Neutrophil (primary cell): ENCODE measurements around the gene IGLON5.

Experiments
- H3K27ac ChIP-seq: fragments of 200-600 bp; sonication (generic); 2 replicates; pipeline ENCODE4 v1.5.1; 2016; ENCODE audit warnings: mild to moderate bottlenecking, moderate library complexity
- H3K27me3 ChIP-seq: fragments of 200-600 bp; sonication (generic); 2 replicates; pipeline ENCODE4 v1.6.0; 2016; ENCODE audit warnings: mild to moderate bottlenecking
- H3K36me3 ChIP-seq: fragments of 200-600 bp; sonication (generic); 2 replicates; pipeline ENCODE4 v1.5.1; 2017
- H3K4me1 ChIP-seq, 2 experiments: fragments of 200-600 bp in 1 of 2; sonication (generic) in 1 of 2; 1 replicate in 1 of 2; 2 replicates in 1 of 2; pipeline versions ENCODE4 v1.5.1 to v1.6.1; 2013 to 2016; ENCODE audit warnings: low read depth in 1 of 2, low read length in 1 of 2, mild to moderate bottlenecking in 1 of 2, moderate library complexity in 1 of 2; ENCODE audit not compliant: control insufficient read depth in 1 of 2, insufficient read depth in 1 of 2
- H3K4me3 ChIP-seq, 2 experiments: fragments of 200-600 bp in 1 of 2; sonication (generic) in 1 of 2; 1 replicate in 1 of 2; 2 replicates in 1 of 2; pipeline ENCODE4 v1.5.1; 2013 to 2016; ENCODE audit warnings: low read depth in 1 of 2, low read length in 1 of 2, mild to moderate bottlenecking in 1 of 2, moderate library complexity in 1 of 2
- H3K9me3 ChIP-seq: fragments of 200-600 bp; sonication (generic); 2 replicates; pipeline ENCODE4 v1.5.1; 2016
- CTCF ChIP-seq: fragments of 200-600 bp; sonication (generic); IDR thresholded peaks from 2 replicates; pipeline ENCODE4 v1.5.1; 2016; ENCODE audit warnings: antibody characterized with exemption

IGLON5 gene

DNA sequence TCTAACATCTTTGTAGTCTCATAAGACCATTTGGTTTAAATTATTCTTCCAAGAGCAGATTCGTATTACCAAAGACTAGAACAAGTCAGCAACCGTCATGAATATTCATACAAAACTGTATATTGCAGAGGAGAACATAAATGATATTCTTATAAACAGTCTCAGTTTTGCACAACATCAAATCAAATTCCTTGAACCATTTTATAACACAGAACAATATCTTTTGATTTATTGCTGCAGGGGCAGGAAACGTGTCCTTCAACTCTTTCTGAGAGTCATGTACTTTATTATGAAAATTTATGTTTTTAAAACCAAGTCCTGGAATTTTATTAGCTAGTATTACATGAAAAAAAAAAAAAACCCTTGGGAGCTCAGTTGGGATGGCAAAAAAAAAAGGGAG, 34.3 kb upstream of the IGLON5 start:
- no peaks in the 10 kb centered on the region for H3K9me3 ChIP-seq
- H3K36me3 ChIP-seq = no peaks in the 10 kb centered on the region
- H3K4me1 ChIP-seq = peaks cover 3 to 5% of the 10 kb centered on the region in 2 experiments
- peaks cover 36% of the 10 kb centered on the region for H3K27me3 ChIP-seq
- no peak overlapping the region for H3K27ac ChIP-seq
- no peak for TF ChIP-seq CTCF
- H3K4me3 ChIP-seq = no peak overlapping the region

GRCh38 chr19:51282335-51282734, 29.1 kb upstream of the IGLON5 start:
- Histone ChIP-seq H3K36me3 (no peaks in the 10 kb centered on the region), H3K9me3 (no peaks in the 10 kb centered on the region), H3K4me3 (no peak overlapping the region)

DNA sequence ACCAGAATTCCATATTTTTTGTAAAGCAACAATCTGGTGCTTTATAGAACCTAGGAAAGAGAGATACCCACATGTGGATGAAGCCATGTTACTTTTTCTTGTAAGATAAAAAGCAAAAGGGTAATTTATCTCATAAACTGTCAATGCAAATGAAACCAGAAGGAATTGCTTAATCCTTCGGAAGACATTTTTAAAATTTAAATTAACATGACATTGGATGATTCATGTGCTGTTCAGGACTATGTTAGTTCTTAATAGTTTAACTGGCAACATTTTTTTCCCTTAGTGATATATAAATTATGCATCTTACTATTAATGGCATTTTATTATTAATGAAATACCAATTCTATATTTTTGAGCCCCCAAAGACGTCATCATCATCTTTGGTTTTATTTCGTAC, 25.8 kb upstream of the IGLON5 start:
- Histone ChIP-seq H3K27ac (no peak overlapping the region), H3K4me3 (no peak overlapping the region), H3K36me3 (no peaks in the 10 kb centered on the region), H3K9me3 (no peaks in the 10 kb centered on the region), H3K4me1 (no peaks in the 10 kb centered on the region), H3K27me3 (peaks cover 51% of the 10 kb centered on the region)
- TF ChIP-seq CTCF = no peak

More at GRCh38 chr19:51282335-51282734, 29.1 kb upstream of the IGLON5 start:
- H3K27me3 ChIP-seq = peaks cover 61% of the 10 kb centered on the region
- no peak for TF ChIP-seq CTCF
- H3K27ac ChIP-seq = no peak overlapping the region
- no peaks in the 10 kb centered on the region for H3K4me1 ChIP-seq

DNA sequence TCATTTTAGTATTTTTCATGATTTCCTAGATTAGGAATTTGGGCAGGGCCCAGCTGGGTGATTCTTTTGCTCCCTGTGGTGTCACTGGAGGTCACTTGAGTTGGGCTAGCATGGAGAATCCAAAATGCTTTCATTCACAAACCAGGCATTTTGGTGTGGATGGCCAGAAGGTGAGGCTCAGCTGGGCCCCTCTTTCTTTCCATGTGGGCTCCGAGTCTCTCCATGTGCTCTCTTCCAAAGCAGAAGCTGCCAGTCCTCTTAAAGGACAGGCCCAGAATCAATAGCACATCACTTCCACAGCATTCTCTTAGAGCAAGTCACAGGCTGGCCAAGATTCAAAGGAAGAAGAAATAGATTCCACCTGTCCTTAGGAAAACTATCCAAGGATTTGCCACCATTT, 21.8 kb upstream of the IGLON5 start:
- H3K9me3 ChIP-seq = no peaks in the 10 kb centered on the region
- no peaks in the 10 kb centered on the region for H3K4me1 ChIP-seq
- no peak overlapping the region for H3K27ac ChIP-seq
- no peak overlapping the region for H3K4me3 ChIP-seq
- H3K27me3 ChIP-seq = peaks cover 39% of the 10 kb centered on the region
- no peak for TF ChIP-seq CTCF
- no peaks in the 10 kb centered on the region for H3K36me3 ChIP-seq

DNA sequence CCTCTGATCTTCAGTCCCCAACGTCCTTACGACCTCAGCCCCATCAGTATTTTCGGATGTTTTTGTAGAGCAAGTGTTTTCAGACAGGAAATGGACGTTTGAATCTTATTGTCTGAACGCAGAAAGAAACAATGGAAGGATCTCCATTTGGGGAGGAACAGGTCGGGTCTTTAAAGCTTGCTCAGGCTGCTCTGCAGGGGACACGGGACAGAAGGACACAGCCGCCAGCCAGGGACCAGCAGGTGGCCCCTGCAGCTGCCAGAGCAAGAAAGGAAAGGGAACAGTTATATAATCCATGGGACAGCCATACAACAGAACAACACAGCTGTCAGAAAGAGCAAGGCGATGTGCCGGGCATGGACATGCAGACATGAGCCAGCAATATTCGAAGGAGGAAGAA, 18.5 kb upstream of the IGLON5 start:
- no peak for TF ChIP-seq CTCF
- Histone ChIP-seq H3K27ac (no peak overlapping the region), H3K4me3 (no peak overlapping the region), H3K36me3 (no peaks in the 10 kb centered on the region), H3K9me3 (no peaks in the 10 kb centered on the region), H3K4me1 (no peaks in the 10 kb centered on the region), H3K27me3 (peaks cover 17% of the 10 kb centered on the region)
